SK-N-MC (cell line): ENCODE results near the gene LDHD.

Experiments
- EZH2 ChIP-seq: fragments of 200-600 bp; sonication (generic); IDR thresholded peaks from one replicate; pipeline ENCODE4 v1.6.1; 2017; ENCODE audit warnings: antibody characterized with exemption
- POLR2AphosphoS5 ChIP-seq: IDR thresholded peaks from 2 replicates; pipeline ENCODE4 v1.6.1; 2012; ENCODE audit warnings: mild to moderate bottlenecking, low read depth, low read length, borderline replicate concordance

GRCh38 chr16:75114179-75114945, 2.2 kb downstream of the LDHD start:
- TF ChIP-seq EZH2 (no peak), POLR2AphosphoS5 (no peak)
